GM12865 (cell line): ENCODE data around the gene KRCC1.

Experiments used
- DNase-seq: peaks from one replicate; pipeline ENCODE4 v3.0.0; 2010; ENCODE audit warnings: low read depth
- H3K4me3 ChIP-seq: 2 replicates; pipeline ENCODE4 v1.5.1; 2011; ENCODE audit warnings: mild to moderate bottlenecking, low read depth, low read length, control low read depth
- TF ChIP-seq, protein P1 (sequence below): IDR thresholded peaks from 2 replicates; pipeline ENCODE4 v1.5.1; 2011; ENCODE audit warnings: low read length, control low read depth, low read depth, inconsistent platforms; ENCODE audit not compliant: insufficient read depth; ENCODE audit errors: missing control alignments

Gene KRCC1

DNA sequence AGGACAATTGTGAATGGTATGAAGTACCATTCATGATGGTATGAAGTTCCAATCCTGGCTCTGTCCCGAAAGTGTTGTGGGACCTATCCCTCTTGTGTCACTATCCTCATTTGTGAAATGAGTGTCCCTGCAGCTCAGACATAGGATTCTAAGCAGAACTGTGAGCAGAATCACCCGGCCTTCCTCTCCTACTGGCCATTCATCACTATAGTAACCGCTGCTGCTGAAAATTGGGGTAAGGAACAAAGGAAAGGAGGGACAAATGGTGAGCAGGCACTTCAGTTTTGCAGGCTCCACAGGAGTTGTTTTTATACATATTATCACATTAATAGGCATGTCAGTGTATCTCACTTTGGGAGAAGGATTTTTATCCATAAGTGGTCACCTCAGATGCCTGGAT lies 39.4 kb upstream of the KRCC1 start:
- DNase-seq, result no peak
- H3K4me3 ChIP-seq, result no peak overlapping the region
- TF ChIP-seq, protein P1, sequence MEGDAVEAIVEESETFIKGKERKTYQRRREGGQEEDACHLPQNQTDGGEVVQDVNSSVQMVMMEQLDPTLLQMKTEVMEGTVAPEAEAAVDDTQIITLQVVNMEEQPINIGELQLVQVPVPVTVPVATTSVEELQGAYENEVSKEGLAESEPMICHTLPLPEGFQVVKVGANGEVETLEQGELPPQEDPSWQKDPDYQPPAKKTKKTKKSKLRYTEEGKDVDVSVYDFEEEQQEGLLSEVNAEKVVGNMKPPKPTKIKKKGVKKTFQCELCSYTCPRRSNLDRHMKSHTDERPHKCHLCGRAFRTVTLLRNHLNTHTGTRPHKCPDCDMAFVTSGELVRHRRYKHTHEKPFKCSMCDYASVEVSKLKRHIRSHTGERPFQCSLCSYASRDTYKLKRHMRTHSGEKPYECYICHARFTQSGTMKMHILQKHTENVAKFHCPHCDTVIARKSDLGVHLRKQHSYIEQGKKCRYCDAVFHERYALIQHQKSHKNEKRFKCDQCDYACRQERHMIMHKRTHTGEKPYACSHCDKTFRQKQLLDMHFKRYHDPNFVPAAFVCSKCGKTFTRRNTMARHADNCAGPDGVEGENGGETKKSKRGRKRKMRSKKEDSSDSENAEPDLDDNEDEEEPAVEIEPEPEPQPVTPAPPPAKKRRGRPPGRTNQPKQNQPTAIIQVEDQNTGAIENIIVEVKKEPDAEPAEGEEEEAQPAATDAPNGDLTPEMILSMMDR, result no peak

DNA sequence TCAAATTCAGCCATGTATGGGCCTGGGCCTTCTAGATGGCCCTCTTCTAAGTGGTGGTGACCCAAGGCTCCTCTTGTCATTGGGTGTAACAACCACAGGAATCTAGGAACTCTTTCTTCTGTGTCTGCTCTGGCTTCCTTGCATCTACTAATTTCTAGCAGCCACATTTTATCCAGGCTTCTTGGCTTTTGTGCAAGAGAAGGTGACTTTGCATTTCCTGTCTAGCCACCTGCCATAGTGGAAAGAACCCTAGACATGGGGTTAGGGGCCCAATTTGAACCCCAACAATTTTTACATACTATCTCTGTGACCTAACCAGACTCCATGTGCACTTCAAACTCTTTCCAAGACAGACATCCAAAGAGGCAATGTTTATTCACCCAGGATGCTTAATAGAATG lies 37.2 kb upstream of the KRCC1 start:
- DNase-seq, result no peak
- TF ChIP-seq, protein P1, result no peak
- H3K4me3 ChIP-seq, result no peak overlapping the region

DNA sequence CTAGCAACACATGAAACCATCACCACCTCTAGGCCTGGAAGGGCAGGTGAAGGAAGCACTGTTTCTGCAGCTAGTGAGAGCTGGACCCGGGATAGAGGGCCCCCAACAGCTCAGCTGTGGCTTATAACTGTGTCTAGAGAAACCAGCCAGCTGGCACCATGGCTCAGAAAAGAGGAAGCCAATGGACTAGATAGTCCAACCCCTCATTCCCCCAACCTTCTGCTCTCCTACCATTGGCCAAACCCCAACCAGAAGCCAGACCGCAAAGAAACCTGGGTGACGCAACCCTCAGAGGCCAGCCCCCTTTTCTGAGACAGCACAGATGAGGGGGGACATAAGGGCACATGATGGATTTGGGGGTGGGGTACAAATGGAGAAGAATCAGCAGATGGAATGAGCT lies 36.4 kb upstream of the KRCC1 start:
- TF ChIP-seq, protein P1, result no peak
- no peak overlapping the region for H3K4me3 ChIP-seq
- no peak for DNase-seq

DNA sequence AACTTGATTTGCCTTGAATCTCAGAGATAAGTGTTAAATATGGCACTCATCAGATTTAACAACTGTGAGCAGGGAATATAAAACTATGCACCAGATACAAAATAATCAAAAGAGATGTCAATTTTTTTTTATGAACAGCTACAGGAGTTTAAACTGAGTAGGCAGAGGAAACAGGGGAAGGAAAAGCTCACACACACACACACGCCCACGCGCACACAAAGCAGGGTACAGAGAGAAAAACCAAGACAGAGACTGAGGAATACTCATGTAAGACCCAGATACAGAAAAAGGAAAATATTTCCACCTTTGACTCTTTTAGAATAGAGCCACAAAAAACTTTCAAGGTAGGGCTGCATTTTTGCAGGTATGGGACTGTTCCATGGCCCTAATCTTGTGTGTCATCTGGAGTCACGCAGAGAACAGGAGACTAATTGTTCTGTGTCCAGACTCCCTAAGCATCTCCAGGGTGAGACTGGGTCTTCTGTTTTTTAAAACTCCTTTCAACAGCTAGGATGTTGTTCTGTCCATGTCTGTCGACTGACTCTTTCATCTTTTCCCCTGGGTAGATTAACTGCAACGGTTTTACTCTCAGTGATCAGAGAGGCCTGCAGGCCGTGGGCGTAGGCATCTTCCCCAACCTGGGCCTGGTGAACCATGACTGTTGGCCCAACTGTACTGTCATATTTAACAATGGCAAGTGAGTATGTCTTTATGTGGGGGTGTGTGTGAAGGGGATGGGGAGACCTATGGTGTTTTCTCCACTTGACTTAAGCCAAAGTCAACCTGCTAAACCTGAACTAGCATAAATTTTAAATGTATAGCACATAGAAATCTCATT lies 35.1 kb upstream of the KRCC1 start:
- TF ChIP-seq, protein P1, result no peak
- H3K4me3 ChIP-seq, result no peak overlapping the region
- DNase-seq, result no peak

DNA sequence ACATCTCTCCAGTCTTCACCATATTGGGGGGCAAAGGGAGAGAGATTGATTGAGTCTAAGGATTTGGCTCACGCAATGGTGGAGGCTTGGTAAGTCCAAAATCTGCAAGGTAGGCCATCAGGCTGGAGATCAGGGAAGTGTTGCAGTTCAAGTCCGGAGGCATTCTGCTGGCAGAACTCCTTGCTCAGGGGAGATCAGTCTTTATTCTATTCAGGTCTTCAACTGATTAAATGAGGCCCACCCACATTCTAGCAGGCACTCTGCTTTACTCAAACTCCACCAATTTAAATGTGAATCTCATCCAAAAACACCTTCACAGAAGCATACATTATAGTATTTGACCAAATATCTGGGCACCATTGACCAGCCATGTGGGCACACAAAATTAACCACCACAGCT lies 33.4 kb upstream of the KRCC1 start:
- H3K4me3 ChIP-seq, result no peak overlapping the region
- no peak for DNase-seq
- TF ChIP-seq, protein P1, result no peak

DNA sequence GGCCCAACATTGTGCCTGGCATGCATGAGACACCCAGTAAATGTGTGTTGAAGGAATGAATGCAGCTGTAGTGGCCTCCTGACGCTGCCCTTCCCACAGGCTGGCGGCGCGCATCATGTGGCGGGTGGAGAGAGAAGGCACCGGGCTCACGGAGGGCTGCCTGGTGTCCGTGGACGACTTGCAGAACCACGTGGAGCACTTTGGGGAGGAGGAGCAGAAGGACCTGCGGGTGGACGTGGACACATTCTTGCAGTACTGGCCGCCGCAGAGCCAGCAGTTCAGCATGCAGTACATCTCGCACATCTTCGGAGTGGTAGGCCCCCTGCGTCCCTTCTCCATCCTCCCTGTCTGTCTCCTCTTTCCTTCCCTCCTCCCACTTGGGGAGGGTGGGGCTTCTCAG lies 32.2 kb upstream of the KRCC1 start:
- TF ChIP-seq, protein P1, result no peak
- no peak for DNase-seq
- no peak overlapping the region for H3K4me3 ChIP-seq

DNA sequence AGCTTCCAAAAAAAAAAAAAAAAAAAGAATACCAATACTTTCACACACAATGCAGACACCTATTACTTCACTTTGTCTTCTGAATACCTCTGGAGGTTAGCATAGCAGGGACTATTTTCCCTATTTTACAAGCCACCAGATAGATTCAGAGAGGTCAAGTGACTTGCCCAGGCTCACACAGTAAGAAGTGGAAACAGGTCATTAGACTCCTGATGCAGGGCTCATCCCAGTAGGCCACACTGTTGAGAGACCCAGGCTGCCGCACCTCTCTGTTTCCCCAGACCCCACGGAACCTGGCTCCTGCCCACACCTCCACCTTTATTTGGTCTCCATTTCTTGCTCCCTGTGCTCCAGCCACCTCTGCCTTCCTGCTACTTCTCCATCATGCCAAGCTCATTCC lies 31.5 kb upstream of the KRCC1 start:
- TF ChIP-seq, protein P1, result no peak
- no peak for DNase-seq
- no peak overlapping the region for H3K4me3 ChIP-seq
